ENCODE data around the gene BRAF.
"Not testable (repeated sequence)": the region's sequence is repeated elsewhere in the genome, so short reads cannot be mapped to it uniquely, and the experiment has no call there.

Gene BRAF

DNA sequence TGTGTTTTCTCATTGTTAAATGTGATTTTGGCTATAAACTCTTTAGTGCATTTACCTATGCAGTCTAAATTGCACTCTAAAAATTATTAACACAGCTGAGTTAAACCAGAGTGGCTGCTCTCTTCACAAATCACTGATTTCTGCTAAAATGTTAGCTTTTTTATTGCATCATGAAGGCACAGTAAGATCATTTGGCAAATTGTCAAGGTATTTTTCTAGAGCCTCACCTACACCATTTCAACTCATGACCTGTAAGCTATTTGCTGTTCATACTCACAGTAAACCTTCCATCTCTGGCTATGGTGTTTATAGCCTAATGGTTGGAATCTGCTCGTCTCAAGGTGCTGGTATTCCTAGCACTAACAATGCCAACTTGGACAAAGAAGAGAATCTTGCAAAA lies 202.5 kb downstream of the BRAF start:
- TF ChIP-seq, protein P1, sequence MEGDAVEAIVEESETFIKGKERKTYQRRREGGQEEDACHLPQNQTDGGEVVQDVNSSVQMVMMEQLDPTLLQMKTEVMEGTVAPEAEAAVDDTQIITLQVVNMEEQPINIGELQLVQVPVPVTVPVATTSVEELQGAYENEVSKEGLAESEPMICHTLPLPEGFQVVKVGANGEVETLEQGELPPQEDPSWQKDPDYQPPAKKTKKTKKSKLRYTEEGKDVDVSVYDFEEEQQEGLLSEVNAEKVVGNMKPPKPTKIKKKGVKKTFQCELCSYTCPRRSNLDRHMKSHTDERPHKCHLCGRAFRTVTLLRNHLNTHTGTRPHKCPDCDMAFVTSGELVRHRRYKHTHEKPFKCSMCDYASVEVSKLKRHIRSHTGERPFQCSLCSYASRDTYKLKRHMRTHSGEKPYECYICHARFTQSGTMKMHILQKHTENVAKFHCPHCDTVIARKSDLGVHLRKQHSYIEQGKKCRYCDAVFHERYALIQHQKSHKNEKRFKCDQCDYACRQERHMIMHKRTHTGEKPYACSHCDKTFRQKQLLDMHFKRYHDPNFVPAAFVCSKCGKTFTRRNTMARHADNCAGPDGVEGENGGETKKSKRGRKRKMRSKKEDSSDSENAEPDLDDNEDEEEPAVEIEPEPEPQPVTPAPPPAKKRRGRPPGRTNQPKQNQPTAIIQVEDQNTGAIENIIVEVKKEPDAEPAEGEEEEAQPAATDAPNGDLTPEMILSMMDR (conservative IDR thresholded peaks at IDR 0.05; ENCODE audit: control insufficient read depth, insufficient read depth, low read depth, low read length) = no peak
- no peak for DNase-seq (ENCODE audit: low read depth)
- H3K4me3 ChIP-seq (ENCODE audit: control insufficient read depth, low read depth, low read length) = no peak overlapping the region

DNA sequence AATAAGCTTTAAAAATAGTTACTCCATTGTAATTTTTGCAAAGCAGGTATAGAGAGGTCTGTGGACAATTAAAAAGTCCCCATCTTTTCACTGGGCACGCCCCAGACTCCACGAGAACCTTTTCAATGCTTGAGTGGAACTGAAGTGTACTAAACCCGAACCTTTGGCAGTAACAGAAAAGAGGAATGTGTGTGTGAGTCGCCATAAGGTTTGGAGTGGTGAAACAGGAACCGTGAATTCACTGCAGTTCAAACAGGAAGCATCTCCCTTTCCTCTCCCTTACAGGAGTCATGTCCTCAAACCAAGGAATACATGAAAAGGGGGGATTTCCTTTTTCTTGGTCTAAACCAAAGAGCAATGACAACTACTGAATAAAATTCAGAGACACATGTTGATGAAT lies 205.0 kb downstream of the BRAF start:
- TF ChIP-seq, protein P1 (conservative IDR thresholded peaks at IDR 0.05; ENCODE audit: control insufficient read depth, insufficient read depth, low read depth, low read length) = no peak
- DNase-seq (ENCODE audit: low read depth) = peak; percentile 32
- H3K4me3 ChIP-seq (ENCODE audit: control insufficient read depth, low read depth, low read length) = no peak overlapping the region

DNA sequence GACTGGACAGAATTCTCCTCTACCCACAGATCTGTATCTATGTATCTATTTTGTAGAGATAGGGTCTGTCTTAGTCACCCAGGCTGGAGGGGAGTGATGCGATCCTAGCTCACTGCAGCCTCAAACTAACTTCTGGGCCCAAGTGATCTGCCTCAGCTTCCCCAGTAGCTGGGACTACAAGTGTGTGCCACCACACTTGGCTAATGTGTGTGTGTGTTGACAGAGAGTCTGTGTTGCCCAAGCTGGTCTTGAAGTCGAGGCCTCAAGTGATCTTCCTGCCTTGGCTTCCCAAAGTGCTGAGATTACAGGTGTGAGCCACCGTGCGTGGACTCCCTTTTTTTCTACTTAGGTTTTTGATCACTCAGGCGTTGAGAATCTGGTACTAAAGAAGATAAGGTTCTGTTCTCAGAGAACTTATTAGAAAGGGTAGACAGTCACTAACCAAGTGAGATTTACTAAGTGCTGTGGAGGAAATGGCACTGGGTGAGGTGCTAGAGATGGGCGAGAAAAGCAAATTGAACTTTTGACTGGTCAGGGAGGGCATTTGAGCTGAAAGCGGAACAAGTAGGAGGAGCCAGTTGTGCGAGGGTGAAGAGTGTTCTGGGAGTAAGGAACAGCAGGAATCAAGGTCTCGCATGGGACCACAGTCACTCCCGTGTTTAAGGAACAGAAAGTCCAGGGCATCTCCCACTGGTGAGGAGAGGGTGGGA lies 210.2 kb downstream of the BRAF start:
- H3K4me3 ChIP-seq (ENCODE audit: control insufficient read depth, low read depth, low read length) = no peak overlapping the region
- TF ChIP-seq, protein P1 (conservative IDR thresholded peaks at IDR 0.05; ENCODE audit: control insufficient read depth, insufficient read depth, low read depth, low read length) = no peak
- no peak for DNase-seq (ENCODE audit: low read depth)

DNA sequence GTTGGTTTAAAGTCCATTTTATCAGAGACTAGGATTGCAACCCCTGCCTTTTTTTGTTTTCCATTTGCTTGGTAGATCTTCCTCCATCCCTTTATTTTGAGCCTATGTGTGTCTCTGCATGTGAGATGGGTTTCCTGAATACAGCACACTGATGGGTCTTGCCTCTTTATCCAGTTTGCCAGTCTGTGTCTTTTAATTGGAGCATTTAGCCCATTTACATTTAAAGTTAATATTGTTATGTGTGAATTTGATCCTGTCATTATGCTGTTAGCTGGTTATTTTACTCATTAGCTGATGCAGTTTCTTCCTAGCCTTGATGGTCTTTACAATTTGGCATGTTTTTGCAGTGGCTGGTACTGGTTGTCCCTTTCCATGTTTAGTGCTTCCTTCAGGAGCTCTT lies 212.3 kb downstream of the BRAF start:
- not testable (repeated sequence) for DNase-seq (ENCODE audit: low read depth)

DNA sequence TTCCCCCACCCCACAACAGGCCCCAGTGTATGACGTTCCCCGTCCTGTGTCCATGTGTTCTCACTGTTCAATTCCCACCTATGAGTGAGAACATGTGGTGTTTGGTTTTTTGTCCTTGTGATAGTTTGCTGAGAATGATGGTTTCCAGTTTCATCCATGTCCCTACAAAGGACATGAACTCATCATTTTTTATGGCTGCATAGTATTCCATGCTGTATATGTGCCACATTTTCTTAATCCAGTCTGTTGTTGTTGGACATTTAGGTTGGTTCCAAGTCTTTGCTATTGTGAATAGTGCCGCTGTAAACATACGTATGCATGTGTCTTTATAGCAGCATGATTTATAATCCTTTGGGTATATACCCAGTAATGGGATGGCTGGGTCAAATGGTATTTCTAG lies 216.0 kb downstream of the BRAF start:
- DNase-seq (ENCODE audit: low read depth); H3K4me3 ChIP-seq (ENCODE audit: control insufficient read depth, low read depth, low read length): not testable (repeated sequence)

More for the DNA sequence above, 212.3 kb downstream of the BRAF start:
- H3K4me3 ChIP-seq (ENCODE audit: control insufficient read depth, low read depth, low read length) = not testable (repeated sequence)

DNA sequence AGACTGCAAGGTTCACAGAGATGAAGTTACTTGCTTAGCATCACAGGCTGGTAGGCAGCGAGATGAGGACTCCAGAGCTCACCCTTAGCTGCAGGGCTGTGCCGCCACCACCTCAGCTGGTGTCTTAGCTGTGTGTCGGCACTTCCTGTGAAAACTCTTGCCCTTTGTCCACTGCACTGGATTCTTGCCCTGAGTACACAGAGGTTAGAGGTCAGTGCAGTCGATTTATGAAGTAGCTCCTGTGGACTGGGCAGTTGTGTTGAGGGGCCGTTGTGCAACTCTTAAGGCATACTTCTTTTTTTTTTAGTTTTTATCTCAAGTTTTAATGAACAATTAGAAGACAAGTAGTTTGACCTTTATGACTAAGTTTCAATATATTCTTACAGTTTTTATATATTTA lies 217.6 kb downstream of the BRAF start:
- TF ChIP-seq, protein P1 (conservative IDR thresholded peaks at IDR 0.05; ENCODE audit: control insufficient read depth, insufficient read depth, low read depth, low read length) = no peak
- DNase-seq (ENCODE audit: low read depth) = no peak
- no peak overlapping the region for H3K4me3 ChIP-seq (ENCODE audit: control insufficient read depth, low read depth, low read length)

DNA sequence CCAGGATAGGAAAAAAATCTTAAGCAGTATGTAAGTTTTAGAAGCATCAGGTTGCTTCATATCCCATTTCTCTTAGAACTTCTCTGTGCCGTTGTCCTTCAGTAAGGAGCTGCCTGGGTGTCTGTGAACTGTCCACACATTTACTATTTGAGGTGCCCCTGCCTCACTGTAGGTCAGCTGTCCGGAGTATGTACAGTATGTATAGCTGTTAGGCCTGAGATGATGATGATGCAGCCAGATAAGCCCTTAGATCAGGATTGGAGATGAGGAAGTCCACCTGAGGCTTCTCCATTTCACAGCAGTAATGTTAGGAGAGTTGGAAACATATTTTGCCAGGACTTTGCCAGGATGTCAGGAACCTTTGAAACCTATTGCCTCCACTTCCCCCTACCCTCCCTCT lies 220.5 kb downstream of the BRAF start:
- H3K4me3 ChIP-seq (ENCODE audit: control insufficient read depth, low read depth, low read length) = no peak overlapping the region
- TF ChIP-seq, protein P1 (conservative IDR thresholded peaks at IDR 0.05; ENCODE audit: control insufficient read depth, insufficient read depth, low read depth, low read length) = no peak
- DNase-seq (ENCODE audit: low read depth) = no peak

DNA sequence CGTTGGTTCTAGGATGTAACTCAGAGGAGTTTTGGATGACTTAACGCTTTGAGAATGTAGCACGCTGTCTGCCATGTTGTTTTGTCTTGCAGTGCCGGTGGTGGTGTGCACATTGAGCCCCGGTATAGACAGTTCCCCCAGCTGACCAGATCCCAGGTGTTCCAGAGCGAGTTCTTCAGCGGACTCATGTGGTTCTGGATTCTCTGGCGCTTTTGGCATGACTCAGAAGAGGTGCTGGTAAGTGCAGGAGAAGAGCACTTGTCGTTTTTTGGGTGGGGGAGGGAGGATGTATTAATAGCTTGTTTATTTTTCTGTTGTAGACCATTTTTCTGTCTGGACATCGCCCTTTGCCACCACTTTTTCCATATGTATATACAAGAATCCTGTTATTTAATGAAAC lies 222.0 kb downstream of the BRAF start:
- no peak for DNase-seq (ENCODE audit: low read depth)
- TF ChIP-seq, protein P1 (conservative IDR thresholded peaks at IDR 0.05; ENCODE audit: control insufficient read depth, insufficient read depth, low read depth, low read length) = no peak
- no peak overlapping the region for H3K4me3 ChIP-seq (ENCODE audit: control insufficient read depth, low read depth, low read length)
